Measurements from ENCODE around the gene RHOG. TPM values are rescaled to one million over a fixed set of nuclear protein-coding genes. Genes with fewer than 3 reads are reported as not detected.
"Not testable (repeated sequence)": the region's sequence is repeated elsewhere in the genome, so short reads cannot be mapped to it uniquely, and the experiment has no call there.

Gene RHOG
- total RNA-seq, 1 donor from 2014 or later = 43.8 TPM

GRCh38 chr11:3796002-3796311, 44.8 kb downstream of the RHOG start:
- DNase-seq (ENCODE audit: low read depth) = no peak
- TF ChIP-seq CTCF (conservative IDR thresholded peaks at IDR 0.05; ENCODE audit: low read depth, low read length) = no peak
- peak overlapping the region; percentile 98 for H3K4me3 ChIP-seq (ENCODE audit: low read depth, low read length)

- DNase-seq (ENCODE audit: low read depth) = no peak
- no peak for TF ChIP-seq CTCF (conservative IDR thresholded peaks at IDR 0.05; ENCODE audit: low read depth, low read length)
Measured at GRCh38 chr11:3795131-3796001, 45.4 kb downstream of the RHOG start.

GRCh38 chr11:3794387-3794786, 46.4 kb downstream of the RHOG start:
- H3K4me3 ChIP-seq (ENCODE audit: low read depth, low read length); DNase-seq (ENCODE audit: low read depth): not testable (repeated sequence)

More at GRCh38 chr11:3795131-3796001, 45.4 kb downstream of the RHOG start:
- peak overlapping the region; percentile 98 for H3K4me3 ChIP-seq (ENCODE audit: low read depth, low read length)

GRCh38 chr11:3786781-3787428, 53.9 kb downstream of the RHOG start:
- H3K4me3 ChIP-seq (ENCODE audit: low read depth, low read length) = no peak overlapping the region
- no peak for DNase-seq (ENCODE audit: low read depth)
- TF ChIP-seq CTCF (conservative IDR thresholded peaks at IDR 0.05; ENCODE audit: low read depth, low read length) = no peak

- no peak overlapping the region for H3K4me3 ChIP-seq (ENCODE audit: low read depth, low read length)
- no peak for DNase-seq (ENCODE audit: low read depth)
- no peak for TF ChIP-seq CTCF (conservative IDR thresholded peaks at IDR 0.05; ENCODE audit: low read depth, low read length)
Measured at GRCh38 chr11:3783611-3784010, 57.1 kb downstream of the RHOG start.

GRCh38 chr11:3782963-3783362, 57.8 kb downstream of the RHOG start:
- no peak overlapping the region for H3K4me3 ChIP-seq (ENCODE audit: low read depth, low read length)
- TF ChIP-seq CTCF (conservative IDR thresholded peaks at IDR 0.05; ENCODE audit: low read depth, low read length) = no peak
- no peak for DNase-seq (ENCODE audit: low read depth)

- no peak for DNase-seq (ENCODE audit: low read depth)
- no peak for TF ChIP-seq CTCF (conservative IDR thresholded peaks at IDR 0.05; ENCODE audit: low read depth, low read length)
- H3K4me3 ChIP-seq (ENCODE audit: low read depth, low read length) = no peak overlapping the region
Measured at GRCh38 chr11:3781423-3781822, 59.3 kb downstream of the RHOG start.

Other genes starting within 250 kb of the RHOG start
- 0.51 and 1.6 TPM in 2 replicates for gene ART5, start 199.0 kb downstream of the RHOG start, total RNA-seq
- gene ART1, start 195.8 kb downstream of the RHOG start, total RNA-seq = not detected in 2 replicates
- 0.23 and 0.65 TPM in 2 replicates for gene CHRNA10, start 169.6 kb downstream of the RHOG start, total RNA-seq
- gene NUP98, start 43.4 kb downstream of the RHOG start, total RNA-seq = 74.8 and 104 TPM in 2 replicates
- 14.1 and 27.9 TPM in 2 replicates for gene PGAP2, start 32.4 kb downstream of the RHOG start, total RNA-seq
- gene STIM1, start 14.7 kb upstream of the RHOG start, total RNA-seq = 14.9 and 16.5 TPM in 2 replicates